Prostate gland (tissue), 2 donors: Measurements from ENCODE around the gene TSC22D4. TPM values are rescaled to one million over a fixed set of nuclear protein-coding genes. Genes with fewer than 3 reads are reported as not detected.

Source experiments
- DNase-seq: peaks from one replicate; pipeline ENCODE4 v3.0.0-alpha.2; 2019; ENCODE audit warnings: low spot score
- H3K27ac ChIP-seq, 2 donors: fragments of 200-600 bp; sonication (generic); 2 replicates each; pipeline ENCODE4 v1.5.1; 2017 to 2019
- H3K27me3 ChIP-seq: fragments of 200-600 bp; sonication (generic); replicated peaks from 2 replicates; pipeline ENCODE4 v1.5.1; 2019; ENCODE audit not compliant: insufficient read depth
- H3K36me3 ChIP-seq, 2 donors: fragments of 200-600 bp; sonication (generic); 1 replicate in 1 of 2; 2 replicates in 1 of 2; pipeline versions ENCODE4 v1.5.1 to v1.8.1; 2017 to 2019
- H3K4me1 ChIP-seq: fragments of 200-600 bp; sonication (generic); replicated peaks from 2 replicates; pipeline ENCODE4 v1.5.1; 2019
- H3K4me3 ChIP-seq, 2 donors: fragments of 200-600 bp; sonication (generic); 2 replicates each; pipeline ENCODE4 v1.5.1; 2017 to 2019
- H3K9me3 ChIP-seq: fragments of 200-600 bp; sonication (generic); 2 replicates; pipeline ENCODE4 v1.5.1; 2017
- POLR2A ChIP-seq: fragments of 450-650 bp; IDR thresholded peaks from one replicate; pipeline ENCODE4 v1.6.1; 2016; ENCODE audit warnings: antibody characterized with exemption, mild to moderate bottlenecking
- POLR2AphosphoS5 ChIP-seq: sonication (generic); formaldehyde crosslinking; IDR thresholded peaks from one replicate; pipeline ENCODE4 v1.6.1; 2017; ENCODE audit warnings: antibody characterized with exemption
- WGBS: methylation state at CpG from one replicate; pipeline ENCODE4 v1.1.5; 2018; 5-methylcytosine and 5-hydroxymethylcytosine counted together
- intact Hi-C: fragments of 100-400 bp; cut with DNase I; formaldehyde crosslinking; loops from one replicate; pipeline ENCODE4 v1.14.2; 2022
- total RNA-seq, 2 donors: library from RNA; depleted of rRNA; stranded (reverse); fragments of >200 nt; gene quantifications; one replicate each; pipeline ENCODE4 v1.1.0, GENCODE V29; 2016

The TSC22D4 gene
- total RNA-seq, 2 donors from 2014 or later = 77.6 to 152 TPM

DNA sequence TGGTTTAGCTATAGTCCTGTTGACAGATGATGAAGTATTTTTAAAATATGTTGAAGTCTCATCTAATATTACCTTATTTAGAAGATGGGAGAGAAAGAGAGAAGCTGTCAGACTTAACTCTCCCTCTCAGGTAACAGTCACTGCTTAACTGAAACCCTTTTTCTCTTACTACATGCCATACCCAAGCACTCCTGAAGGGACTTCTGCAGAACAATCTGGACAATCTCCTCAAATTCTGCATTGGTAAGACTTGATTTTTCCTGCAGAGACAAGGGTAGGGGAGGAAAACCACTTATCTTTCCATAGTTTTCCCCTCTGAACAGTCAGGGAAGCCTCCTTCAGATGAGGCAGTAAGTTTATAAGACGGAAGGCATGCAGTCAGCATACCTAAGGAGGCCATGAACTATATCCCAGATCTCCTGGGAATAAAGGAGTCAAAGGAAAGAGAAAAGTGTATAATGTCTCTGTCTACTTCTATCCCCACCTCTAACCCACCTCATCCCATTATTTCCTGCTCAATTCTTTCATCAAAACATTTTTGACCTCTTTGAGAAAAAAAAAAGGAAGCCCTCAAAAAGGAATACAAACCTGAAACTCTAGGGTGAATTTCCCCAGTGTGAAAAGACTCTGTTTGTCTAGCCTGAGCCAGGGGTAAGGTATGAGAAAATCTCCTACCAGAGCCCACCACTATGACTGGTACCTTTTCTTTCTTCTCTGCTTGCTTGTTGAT is 59.9 kb downstream of the TSC22D4 start:
- Histone ChIP-seq H3K9me3 (no peaks in the 10 kb centered on the region), H3K27ac (no peak overlapping the region), H3K4me1 (no peaks in the 10 kb centered on the region), H3K27me3 (no peaks in the 10 kb centered on the region), H3K4me3 (no peak overlapping the region), H3K36me3 (no peaks in the 10 kb centered on the region)
- 89% methylated on average over 1 of the region's 1 CpG for WGBS
- intact Hi-C loops = no loop called here
- DNase-seq = no peak
- TF ChIP-seq POLR2AphosphoS5 (no peak), POLR2A (no peak)

Other genes starting within 250 kb of the TSC22D4 start
- under 1 TPM in 1 of 2 donors, not detected in 1; 0.91 TPM for gene SPDYE3, start 171.5 kb downstream of the TSC22D4 start, total RNA-seq
- 100 to 1,000 TPM in 1 of 2 donors, 10 to 100 TPM in 1; 72.4 to 120 TPM for gene PILRB, start 121.1 kb downstream of the TSC22D4 start, total RNA-seq
- 10 to 100 TPM in 1 of 2 donors, 1 to 10 TPM in 1; 4.9 to 11.9 TPM for gene PILRA, start 105.7 kb downstream of the TSC22D4 start, total RNA-seq
- gene ZCWPW1, start 50.5 kb downstream of the TSC22D4 start, total RNA-seq = 10 to 100 TPM in 1 of 2 donors, 1 to 10 TPM in 1; 5.5 to 34.6 TPM
- 10 to 100 TPM; 24.2 to 62.8 TPM for gene MEPCE, start 49.4 kb downstream of the TSC22D4 start, total RNA-seq
- 10 to 100 TPM; 44.1 to 60.5 TPM for gene PPP1R35, start 42.7 kb downstream of the TSC22D4 start, total RNA-seq
- 10 to 100 TPM in 1 of 2 donors, not detected in 1; 11.9 TPM for gene SPACDR, start 15.0 kb downstream of the TSC22D4 start, total RNA-seq
- gene NYAP1, start 4.7 kb upstream of the TSC22D4 start, total RNA-seq = 10 to 100 TPM in 1 of 2 donors, under 1 TPM in 1; 0.73 to 16.9 TPM
- 10 to 100 TPM; 33.0 to 94.9 TPM for gene AGFG2, start 60.0 kb upstream of the TSC22D4 start, total RNA-seq
- gene SAP25, start 94.7 kb upstream of the TSC22D4 start, total RNA-seq = 10 to 100 TPM in 1 of 2 donors, 1 to 10 TPM in 1; 2.5 to 19.5 TPM
- 100 to 1,000 TPM in 1 of 2 donors, 10 to 100 TPM in 1; 66.8 to 202 TPM for gene LRCH4, start 106.9 kb upstream of the TSC22D4 start, total RNA-seq
- gene FBXO24, start 107.1 kb upstream of the TSC22D4 start, total RNA-seq = 1 to 10 TPM; 2.3 to 9.7 TPM
- gene PCOLCE, start 123.1 kb upstream of the TSC22D4 start, total RNA-seq = 10 to 100 TPM; 11.8 to 49.5 TPM
- gene MOSPD3, start 133.3 kb upstream of the TSC22D4 start, total RNA-seq = 10 to 100 TPM; 20.1 to 36.1 TPM
- gene TFR2, start 162.3 kb upstream of the TSC22D4 start, total RNA-seq = 1 to 10 TPM in 1 of 2 donors, under 1 TPM in 1; 0.59 to 2.3 TPM
- gene ACTL6B, start 177.2 kb upstream of the TSC22D4 start, total RNA-seq = 1 to 10 TPM in 1 of 2 donors, not detected in 1; 2.4 TPM
- gene GNB2, start 194.5 kb upstream of the TSC22D4 start, total RNA-seq = 100 to 1,000 TPM; 376 to 417 TPM
- 10 to 100 TPM; 37.0 to 82.2 TPM for gene GIGYF1, start 215.0 kb upstream of the TSC22D4 start, total RNA-seq
- 10 to 100 TPM; 41.4 to 45.2 TPM for gene POP7, start 226.9 kb upstream of the TSC22D4 start, total RNA-seq
- gene EPO, start 241.3 kb upstream of the TSC22D4 start, total RNA-seq = 1 to 10 TPM in 1 of 2 donors, not detected in 1; 1.6 TPM